Activated naive CD4-positive, alpha-beta T cell treated with anti-CD3 and anti-CD28 coated beads, Interleukin-2, amount 10 ng/mL, durations not matched to agents 7 days and 5 days (primary cell): Measurements from ENCODE around the gene FTL.
A peak's percentile ranks its signal among the peaks of the same experiment; 100 is the strongest.

Experiments used
- CTCF ChIA-PET: fragments of 350-600 bp; sonication (Branson Sonifier 250); formaldehyde crosslinking; loops from one replicate; lab custom pipeline; 2021; ENCODE audit warnings: antibody characterized with exemption; lab: Charles Lee
- DNase-seq: peaks from one replicate; pipeline ENCODE4 v3.0.0-alpha.2; 2020
- H3K27ac Mint-ChIP-seq: one replicate; pipeline ENCODE4 v1.8.0; 2021; ENCODE audit warnings: mild to moderate bottlenecking, moderate library complexity, mixed read lengths
- H3K27me3 Mint-ChIP-seq: one replicate; pipeline ENCODE4 v1.8.0; 2021; ENCODE audit warnings: mild to moderate bottlenecking, mixed read lengths
- H3K36me3 Mint-ChIP-seq: one replicate; pipeline ENCODE4 v1.8.0; 2021; ENCODE audit warnings: mixed read lengths
- H3K4me1 Mint-ChIP-seq: one replicate; pipeline ENCODE4 v1.8.0; 2021; ENCODE audit warnings: mixed read lengths
- H3K4me3 Mint-ChIP-seq: one replicate; pipeline ENCODE4 v1.8.0; 2021; ENCODE audit warnings: mild to moderate bottlenecking, moderate library complexity, mixed read lengths
- H3K9me3 Mint-ChIP-seq: one replicate; pipeline ENCODE4 v1.8.0; 2021; ENCODE audit warnings: mixed read lengths

The FTL gene

GRCh38 chr19:48987323-48987722 is 22.2 kb downstream of the FTL start:
- no peak overlapping the region for H3K27ac Mint-ChIP-seq
- H3K27me3 Mint-ChIP-seq: no peaks in the 10 kb centered on the region
- peaks cover 19% of the 10 kb centered on the region for H3K4me1 Mint-ChIP-seq
- H3K4me3 Mint-ChIP-seq: no peak overlapping the region
- no peak for DNase-seq
- H3K36me3 Mint-ChIP-seq: peaks cover 31% of the 10 kb centered on the region
- H3K9me3 Mint-ChIP-seq: no peaks in the 10 kb centered on the region
- CTCF ChIA-PET: no interaction called here

GRCh38 chr19:48988286-48988685 is 23.2 kb downstream of the FTL start:
- DNase-seq: no peak
- Mint-ChIP-seq H3K27ac (peak overlapping the region; percentile 19), H3K4me1 (peaks cover 21% of the 10 kb centered on the region), H3K9me3 (no peaks in the 10 kb centered on the region), H3K27me3 (no peaks in the 10 kb centered on the region), H3K36me3 (peaks cover 25% of the 10 kb centered on the region), H3K4me3 (no peak overlapping the region)
- CTCF ChIA-PET: interaction anchor here (0.7 to 1.0 kb wide), 2 partner anchors 18 to 350 kb away, joined by 3 read pairs; no protein-coding TSS in a partner anchor

GRCh38 chr19:48988860-48989259 is 23.8 kb downstream of the FTL start:
- H3K4me1 Mint-ChIP-seq: peaks cover 24% of the 10 kb centered on the region
- H3K27ac Mint-ChIP-seq: no peak overlapping the region
- H3K4me3 Mint-ChIP-seq: no peak overlapping the region
- CTCF ChIA-PET: interaction anchor here (0.7 to 1.0 kb wide), 2 partner anchors 18 to 351 kb away, joined by 3 read pairs; no protein-coding TSS in a partner anchor
- peaks cover 23% of the 10 kb centered on the region for H3K36me3 Mint-ChIP-seq
- no peaks in the 10 kb centered on the region for H3K9me3 Mint-ChIP-seq
- DNase-seq: no peak
- no peaks in the 10 kb centered on the region for H3K27me3 Mint-ChIP-seq

DNA sequence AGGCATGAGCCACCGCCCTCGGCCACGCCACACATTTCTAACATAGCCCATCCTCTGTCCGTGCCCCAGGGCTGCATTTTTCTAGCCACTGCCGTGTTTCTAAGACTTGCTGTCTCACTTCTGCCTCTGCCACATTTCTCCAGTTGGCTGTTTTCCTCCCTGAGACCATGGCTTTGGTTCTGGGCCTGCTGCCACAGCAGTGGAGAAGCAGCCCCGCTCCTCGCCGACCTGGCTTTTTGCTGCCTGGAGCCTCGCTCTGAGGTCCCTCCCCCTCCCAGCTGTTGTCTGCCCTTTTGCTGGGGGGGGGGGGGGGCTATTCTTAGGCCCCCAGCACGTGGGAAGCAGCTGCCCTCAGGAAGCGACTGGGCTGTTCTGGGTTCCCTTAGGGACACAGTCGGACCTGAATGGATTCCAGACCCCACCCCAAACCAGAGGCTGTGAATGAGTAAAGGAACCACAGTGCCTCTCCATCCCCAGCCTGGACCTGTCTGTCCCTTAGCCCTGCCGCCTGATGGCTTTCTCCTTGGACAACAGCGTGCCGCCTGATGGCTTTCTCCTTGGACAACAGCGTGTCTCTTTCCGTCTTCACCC is 24.7 kb downstream of the FTL start:
- Mint-ChIP-seq H3K27ac (peak overlapping the region; percentile 46), H3K4me3 (no peak overlapping the region), H3K27me3 (no peaks in the 10 kb centered on the region), H3K36me3 (peaks cover 23% of the 10 kb centered on the region), H3K4me1 (peaks cover 31% of the 10 kb centered on the region), H3K9me3 (no peaks in the 10 kb centered on the region)
- DNase-seq: no peak
- CTCF ChIA-PET: no interaction called here

DNA sequence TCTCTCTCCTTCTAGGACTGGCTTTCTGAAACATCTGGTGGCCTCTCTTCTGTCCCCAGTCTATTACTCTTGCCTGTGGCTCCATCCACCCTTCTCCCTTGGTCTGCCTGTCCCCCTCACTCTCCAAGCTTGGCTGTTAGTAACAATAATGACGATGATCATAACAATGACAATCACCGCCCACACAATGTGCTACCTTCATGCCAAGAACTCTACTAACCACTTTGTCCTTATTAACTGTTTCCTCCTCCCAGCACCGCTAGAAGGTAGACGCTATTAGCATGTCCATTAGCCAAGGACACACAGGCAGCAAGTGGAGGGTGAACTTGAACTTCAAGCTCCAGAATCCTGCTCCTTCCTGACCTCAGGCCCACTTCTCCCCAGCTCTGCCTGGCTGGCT is 25.3 kb downstream of the FTL start:
- CTCF ChIA-PET: no interaction called here
- no peak overlapping the region for H3K4me3 Mint-ChIP-seq
- H3K9me3 Mint-ChIP-seq: no peaks in the 10 kb centered on the region
- no peak overlapping the region for H3K27ac Mint-ChIP-seq
- peaks cover 37% of the 10 kb centered on the region for H3K4me1 Mint-ChIP-seq
- DNase-seq: no peak
- H3K27me3 Mint-ChIP-seq: no peaks in the 10 kb centered on the region
- H3K36me3 Mint-ChIP-seq: peaks cover 20% of the 10 kb centered on the region

- CTCF ChIA-PET: interaction anchor here (1.2 to 1.5 kb wide), 2 partner anchors 148 to 196 kb away, joined by 3 to 5 read pairs; no protein-coding TSS in a partner anchor
- H3K4me3 Mint-ChIP-seq: peak overlapping the region; percentile 94
- no peak overlapping the region for H3K27ac Mint-ChIP-seq
- peaks cover 40% of the 10 kb centered on the region for H3K4me1 Mint-ChIP-seq
- H3K9me3 Mint-ChIP-seq: no peaks in the 10 kb centered on the region
- no peak for DNase-seq
- no peaks in the 10 kb centered on the region for H3K27me3 Mint-ChIP-seq
- peaks cover 20% of the 10 kb centered on the region for H3K36me3 Mint-ChIP-seq
These were observed 26.0 kb downstream of the FTL start for GRCh38 chr19:48991011-48991609.

DNA sequence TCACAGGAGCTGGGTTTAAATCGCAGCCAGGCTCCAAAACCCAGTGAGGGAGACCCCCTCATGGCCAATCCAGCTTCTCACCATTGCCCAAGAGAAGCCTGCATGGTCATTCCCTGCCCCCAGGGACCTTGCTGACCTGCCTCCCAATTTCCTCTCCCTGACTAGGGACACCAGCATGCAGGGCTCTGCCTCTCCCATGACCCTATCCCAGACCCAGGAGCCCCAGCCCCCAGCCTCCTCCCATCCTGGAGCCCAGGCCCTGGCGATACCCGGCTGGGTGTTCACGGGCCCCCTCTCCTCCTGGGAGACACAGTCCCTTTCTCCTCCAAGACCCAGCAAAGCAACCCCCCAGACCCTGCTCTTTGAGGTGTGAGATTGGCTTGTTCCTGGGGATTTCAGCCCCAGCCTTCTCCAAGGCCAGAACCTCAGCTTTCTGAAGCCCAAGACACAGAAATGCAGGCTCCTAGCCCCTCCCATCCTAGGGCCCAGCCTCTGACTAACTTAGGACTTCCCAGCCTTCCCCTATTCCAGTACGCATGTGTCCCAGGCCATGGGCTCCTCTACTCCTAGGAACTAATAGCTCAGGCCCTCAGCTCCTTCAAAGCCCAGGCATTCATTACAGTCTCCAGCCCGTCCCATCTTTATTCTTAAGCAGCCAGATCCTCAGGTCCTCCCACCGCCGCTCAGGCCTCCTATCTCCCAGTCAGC is 26.9 kb downstream of the FTL start:
- Mint-ChIP-seq H3K27ac (peak overlapping the region; percentile 97), H3K4me1 (peaks cover 43% of the 10 kb centered on the region), H3K36me3 (peaks cover 19% of the 10 kb centered on the region), H3K27me3 (no peaks in the 10 kb centered on the region), H3K4me3 (peak overlapping the region; percentile 94), H3K9me3 (no peaks in the 10 kb centered on the region)
- DNase-seq: no peak
- CTCF ChIA-PET: interaction anchor here (0.9 to 2.0 kb wide), 4 partner anchors 24 to 197 kb away, joined by 3 to 5 read pairs (median 4); no protein-coding TSS in a partner anchor

DNA sequence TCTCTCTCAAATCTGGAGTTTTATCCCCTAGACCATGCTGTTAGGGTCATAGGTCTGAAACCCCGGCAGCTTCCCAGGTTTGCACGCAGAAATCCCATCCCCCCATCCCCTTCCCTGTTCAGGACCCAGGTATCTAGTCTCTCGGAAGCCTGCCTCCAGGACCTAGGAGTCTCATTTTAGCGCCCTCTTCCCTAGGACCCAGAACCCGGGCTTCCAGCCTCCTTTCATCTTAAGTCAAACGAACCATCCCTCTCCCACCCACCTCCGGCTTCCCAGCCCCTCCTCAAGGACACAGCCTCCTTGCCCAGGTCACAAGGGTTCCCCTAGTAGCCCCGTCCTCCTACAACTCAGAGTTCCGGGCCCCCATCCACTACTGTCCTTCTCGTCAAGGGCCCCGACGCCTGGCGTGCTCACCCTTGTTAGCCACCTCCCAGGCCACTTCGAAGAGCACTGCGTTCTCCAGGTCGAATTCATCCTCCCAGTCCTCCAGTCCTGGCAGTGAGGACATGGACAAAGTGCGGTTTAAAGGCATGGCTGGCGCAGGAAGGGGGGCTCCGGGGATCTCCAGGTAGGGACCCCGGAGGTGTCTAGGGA is 27.6 kb downstream of the FTL start:
- Mint-ChIP-seq H3K9me3 (no peaks in the 10 kb centered on the region), H3K27me3 (no peaks in the 10 kb centered on the region), H3K4me1 (peaks cover 44% of the 10 kb centered on the region), H3K4me3 (peak overlapping the region; percentile 94), H3K27ac (peak overlapping the region; percentile 97), H3K36me3 (peaks cover 16% of the 10 kb centered on the region)
- no peak for DNase-seq
- CTCF ChIA-PET: interaction anchor here (0.8 to 2.0 kb wide), 17 partner anchors 9 to 205 kb away, joined by 3 to 14 read pairs (median 5); partner anchors contain the start of gene LIN7B

DNA sequence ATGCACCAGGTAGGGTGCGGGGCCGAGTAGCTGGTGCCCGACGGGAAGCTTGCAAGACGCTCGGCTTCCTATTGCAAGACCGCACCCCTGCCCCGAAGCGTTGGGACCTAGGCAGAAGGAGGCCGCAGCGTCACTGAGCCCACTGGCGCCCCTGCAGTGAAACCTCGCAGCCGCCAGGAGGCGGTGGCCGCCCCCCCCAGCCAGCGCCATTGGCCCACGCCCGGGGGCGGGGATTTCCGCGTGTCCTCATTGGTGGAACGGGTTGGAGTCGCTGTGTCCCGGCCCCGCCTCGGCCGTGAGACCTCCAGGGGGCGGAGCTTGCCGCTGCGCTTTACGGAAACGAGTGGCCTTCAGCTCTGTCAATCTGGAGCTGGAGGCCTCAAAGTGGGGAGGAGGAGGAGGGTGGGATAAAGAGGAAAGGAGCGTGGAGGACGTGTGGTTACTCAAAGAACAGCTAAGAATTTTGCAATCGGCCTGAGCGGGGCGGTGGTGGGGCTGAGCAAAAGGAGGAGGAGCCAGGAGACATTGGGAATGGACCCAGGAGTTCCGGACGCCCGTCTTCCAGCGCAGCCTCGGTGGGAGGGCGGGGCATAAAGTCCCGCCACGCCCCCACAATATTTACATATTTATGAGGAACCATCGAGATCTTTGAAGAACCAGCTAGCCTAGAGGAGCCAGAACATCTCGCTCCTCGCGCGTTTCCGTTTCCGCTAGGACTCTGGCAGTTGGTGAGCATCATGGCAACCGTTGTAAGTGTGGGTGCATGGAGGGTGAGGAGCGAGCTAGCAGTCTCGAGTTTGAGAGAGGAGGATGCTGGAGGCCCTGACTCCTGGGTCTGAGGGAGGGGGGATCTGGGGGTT is 28.3 kb downstream of the FTL start, which contains the start of the genes GYS1 and RUVBL2:
GYS1 (minus strand) TSS at position 135 of the 860 bp plus-strand sequence. CDS start 197 bp downstream, outside the sequence.
RUVBL2 (plus strand) TSS at position 713 of the 860 bp plus-strand sequence; CDS start at position 738, 25 bp downstream.
- Mint-ChIP-seq H3K4me1 (peaks cover 49% of the 10 kb centered on the region), H3K4me3 (peak within 1 kb of the TSS; percentile 94), H3K36me3 (peaks cover 12% of the 10 kb centered on the region)

GRCh38 chr19:48994035-48994386 is 28.9 kb downstream of the FTL start:
- Mint-ChIP-seq H3K9me3 (no peaks in the 10 kb centered on the region), H3K4me3 (peak overlapping the region; percentile 94), H3K4me1 (peaks cover 49% of the 10 kb centered on the region), H3K27me3 (no peaks in the 10 kb centered on the region), H3K36me3 (peaks cover 12% of the 10 kb centered on the region), H3K27ac (peak overlapping the region; percentile 97)
- CTCF ChIA-PET: interaction anchor here (1.0 to 1.8 kb wide), 15 partner anchors 8 to 206 kb away, joined by 3 to 14 read pairs (median 6); no protein-coding TSS in a partner anchor
- DNase-seq: no peak

More for the DNA sequence above, 28.3 kb downstream of the FTL start, which contains the start of the genes GYS1 and RUVBL2:
- peak; percentile 99 for DNase-seq
- peak within 1 kb of the TSS; percentile 97 for H3K27ac Mint-ChIP-seq
- no peaks in the 10 kb centered on the region for H3K27me3 Mint-ChIP-seq
- no peaks in the 10 kb centered on the region for H3K9me3 Mint-ChIP-seq
- CTCF ChIA-PET: interaction anchor here (0.5 to 2.0 kb wide), 24 partner anchors 9 to 206 kb away, joined by 3 to 14 read pairs (median 4); partner anchors contain the start of gene LIN7B

- no peak overlapping the region for H3K4me3 Mint-ChIP-seq
- DNase-seq: peak; percentile 77
- H3K27ac Mint-ChIP-seq: no peak overlapping the region
- no peaks in the 10 kb centered on the region for H3K27me3 Mint-ChIP-seq
- peaks cover 34% of the 10 kb centered on the region for H3K4me1 Mint-ChIP-seq
- peaks cover 12% of the 10 kb centered on the region for H3K36me3 Mint-ChIP-seq
- CTCF ChIA-PET: interaction anchor here (0.6 to 4.5 kb wide), 13 partner anchors 11 to 210 kb away, joined by 3 to 27 read pairs (median 4); no protein-coding TSS in a partner anchor
- H3K9me3 Mint-ChIP-seq: no peaks in the 10 kb centered on the region
These were observed 32.9 kb downstream of the FTL start for GRCh38 chr19:48997972-48998371.

- CTCF ChIA-PET: interaction anchor here (1.0 to 4.5 kb wide), 12 partner anchors 9 to 208 kb away, joined by 3 to 27 read pairs (median 6); a partner anchor contains a TSS
- Mint-ChIP-seq H3K27me3 (no peaks in the 10 kb centered on the region), H3K4me1 (peaks cover 26% of the 10 kb centered on the region), H3K36me3 (peaks cover 21% of the 10 kb centered on the region), H3K9me3 (no peaks in the 10 kb centered on the region), H3K4me3 (no peak overlapping the region), H3K27ac (peak overlapping the region; percentile 25)
- peak; percentile 82 for DNase-seq
These were observed 34.6 kb downstream of the FTL start for GRCh38 chr19:48999481-49000325.
